ENCODE data around the gene OR10V1. TPM values are rescaled to one million over a fixed set of nuclear protein-coding genes. Genes with fewer than 3 reads are reported as not detected.

Gene OR10V1
- total and polyA plus RNA-seq, 9 of the 15 experiments (the other 6 are each of a cell fraction or from before 2014, with no cell fraction given): not detected

DNA sequence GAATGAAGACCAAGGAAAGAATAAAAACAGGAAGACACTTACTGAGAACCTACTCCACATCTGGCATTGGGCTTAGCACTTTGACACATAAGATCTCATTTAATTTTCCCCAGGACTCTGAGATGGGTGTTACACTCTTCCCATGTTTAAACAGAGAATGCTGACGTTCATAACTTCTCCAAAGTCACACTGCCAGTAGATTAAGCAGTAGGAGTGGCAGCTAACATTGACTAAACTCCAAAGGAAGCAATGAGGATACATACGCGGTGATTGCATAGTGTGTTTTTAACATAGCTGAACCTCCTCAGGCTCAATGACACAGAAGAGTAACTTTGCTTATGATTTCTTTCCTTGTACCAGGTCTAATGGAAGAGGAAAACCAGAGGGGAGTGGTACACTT lies 14.5 kb upstream of the OR10V1 start:
- no peaks in the 10 kb centered on the region for H3K79me2 ChIP-seq (ENCODE audit: control insufficient read depth, insufficient read depth, low read length)
- H3K4me1 ChIP-seq (replicated peaks in 1 of 2; ENCODE audit: control insufficient read depth in 2 of 2, insufficient read depth in 2 of 2, low read length in 2 of 2): no peaks in the 10 kb centered on the region; a peak in 1 of 5 replicates
- H2AFZ ChIP-seq (ENCODE audit: low read depth, low read length): no peak overlapping the region
- no TSS peak for BruUV-seq (replicated peaks)
- H3K9ac ChIP-seq (ENCODE audit: insufficient read depth in 1 of 2, low read depth in 2 of 2, low read length in 2 of 2): no peak overlapping the region
- no peak for TF ChIP-seq ZNF324 (CRISPR knock-in tag; IDR thresholded peaks at IDR 0.05)
- no peak for TF ChIP-seq ZNF778 (CRISPR knock-in tag; IDR thresholded peaks at IDR 0.05)
- TF ChIP-seq PTTG1 (tag; IDR thresholded peaks at IDR 0.05; ENCODE audit: low read depth): no peak
- no peak for TF ChIP-seq CBX3 (IDR thresholded peaks at IDR 0.05; ENCODE audit: borderline replicate concordance in 1 of 2, low read length in 2 of 2)
- no peak for TF ChIP-seq CHD4 (IDR thresholded peaks at IDR 0.05; ENCODE audit: insufficient read depth, insufficient replicate concordance, low read depth, low read length, poor library complexity, severe bottlenecking)
- TF ChIP-seq MEF2D (tag; conservative IDR thresholded peaks at IDR 0.05; ENCODE audit: low read depth): no peak
- no peak for TF ChIP-seq ZNF143 (CRISPR knock-in tag; IDR thresholded peaks at IDR 0.05)
- TF ChIP-seq ZNF76 (CRISPR knock-in tag; IDR thresholded peaks at IDR 0.05; ENCODE audit: borderline replicate concordance): no peak
- TF ChIP-seq CTCFL (IDR thresholded peaks at IDR 0.05; ENCODE audit: borderline replicate concordance, insufficient read depth, low read depth, low read length, poor library complexity, severe bottlenecking): no peak
- TF ChIP-seq CBX5 (IDR thresholded peaks at IDR 0.05; ENCODE audit: borderline replicate concordance, low read depth): no peak
- TF ChIP-seq BCLAF1 (IDR thresholded peaks at IDR 0.05; ENCODE audit: borderline replicate concordance in 1 of 2, control insufficient read depth in 1 of 2, low read depth in 2 of 2, low read length in 1 of 2): no peak
- no peak for TF ChIP-seq CREBBP (IDR thresholded peaks at IDR 0.05; ENCODE audit: low read depth, low read length)
- no peak for TF ChIP-seq CHD1 (IDR thresholded peaks at IDR 0.05; ENCODE audit: low read length)
- no peak for TF ChIP-seq CCAR2 (IDR thresholded peaks at IDR 0.05; ENCODE audit: low read depth, low read length)
- no peak for TF ChIP-seq HNRNPH1 (optimal IDR thresholded peaks at IDR 0.05; ENCODE audit: low read depth, low read length)
- no peak for TF ChIP-seq ZNF766 (CRISPR knock-in tag; conservative IDR thresholded peaks at IDR 0.05)
- TF ChIP-seq DIDO1 (tag; IDR thresholded peaks at IDR 0.05; ENCODE audit: low read depth): no peak
- TF ChIP-seq GABPB1 (CRISPR knock-in tag; IDR thresholded peaks at IDR 0.05): no peak
- TF ChIP-seq POLR2G (IDR thresholded peaks at IDR 0.05; ENCODE audit: low read depth, low read length): no peak
- no peaks in the 10 kb centered on the region for H3K36me3 ChIP-seq (ENCODE audit: control insufficient read depth, insufficient read depth, low read length)
- in situ Hi-C loops (cut with MboI): no loop called here
- no peak overlapping the region for H3K4me2 ChIP-seq (ENCODE audit: insufficient read depth, low read length)
- intact Hi-C loops (cut with micrococcal nuclease): no loop called here
- ChIA-PET CTCF (ENCODE audit: low intra/inter-chr PET ratio) (no interaction called here), POLR2A (no interaction called here)
- H4K20me1 ChIP-seq (replicated peaks; ENCODE audit: control insufficient read depth, insufficient read depth, low read length): no peaks in the 10 kb centered on the region
- DNase-seq (ENCODE audit: extremely low read depth in 1 of 4, low spot score in 3 of 4) (no peak), FAIRE-seq (no peak), ATAC-seq (no peak)
- no peak overlapping the region for H3K27ac ChIP-seq (ENCODE audit: extremely low read depth, low read depth, low read length)
- no peaks in the 10 kb centered on the region for H3K27me3 ChIP-seq (ENCODE audit: control insufficient read depth in 2 of 2, insufficient read depth in 2 of 2, low read length in 2 of 2)
- no peaks in the 10 kb centered on the region for H3K9me1 ChIP-seq (ENCODE audit: control insufficient read depth, insufficient read depth, low read length)
- WGBS (ENCODE audit: insufficient coverage, low coverage, missing lambda C conversion rate): 67% methylated on average over 3 of the region's 3 CpGs
- H3K4me3 ChIP-seq: no peak overlapping the region
- no peaks in the 10 kb centered on the region for H3K9me3 ChIP-seq (replicated peaks; ENCODE audit: control insufficient read depth, insufficient read depth, low read depth, low read length)
